ENCODE measurements around the gene KREMEN1.

DNA sequence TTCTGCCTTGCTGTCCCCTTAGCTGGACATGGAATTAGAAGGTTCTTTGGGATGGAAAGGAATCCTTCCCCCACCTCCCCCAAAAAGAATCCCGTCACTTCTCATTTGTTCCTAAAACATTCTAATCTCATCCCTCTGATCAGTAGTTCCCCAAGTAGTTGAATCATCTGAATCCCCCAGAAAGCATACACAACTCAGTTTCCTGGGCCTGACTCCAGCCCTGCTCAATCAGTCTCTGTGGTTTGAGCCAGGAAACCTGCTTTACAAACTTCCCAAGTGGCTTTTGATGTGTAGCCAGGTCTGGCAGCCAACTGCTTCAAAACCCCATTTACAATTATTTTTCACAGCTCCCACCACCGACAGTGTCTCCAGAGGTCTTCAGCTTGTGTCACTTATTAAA is 31.4 kb upstream of the KREMEN1 start:
- TF ChIP-seq EZH2 (IDR thresholded peaks at IDR 0.05; ENCODE audit: borderline replicate concordance, low read depth, low read length, severe bottlenecking) = no peak
- TF ChIP-seq, protein P1, sequence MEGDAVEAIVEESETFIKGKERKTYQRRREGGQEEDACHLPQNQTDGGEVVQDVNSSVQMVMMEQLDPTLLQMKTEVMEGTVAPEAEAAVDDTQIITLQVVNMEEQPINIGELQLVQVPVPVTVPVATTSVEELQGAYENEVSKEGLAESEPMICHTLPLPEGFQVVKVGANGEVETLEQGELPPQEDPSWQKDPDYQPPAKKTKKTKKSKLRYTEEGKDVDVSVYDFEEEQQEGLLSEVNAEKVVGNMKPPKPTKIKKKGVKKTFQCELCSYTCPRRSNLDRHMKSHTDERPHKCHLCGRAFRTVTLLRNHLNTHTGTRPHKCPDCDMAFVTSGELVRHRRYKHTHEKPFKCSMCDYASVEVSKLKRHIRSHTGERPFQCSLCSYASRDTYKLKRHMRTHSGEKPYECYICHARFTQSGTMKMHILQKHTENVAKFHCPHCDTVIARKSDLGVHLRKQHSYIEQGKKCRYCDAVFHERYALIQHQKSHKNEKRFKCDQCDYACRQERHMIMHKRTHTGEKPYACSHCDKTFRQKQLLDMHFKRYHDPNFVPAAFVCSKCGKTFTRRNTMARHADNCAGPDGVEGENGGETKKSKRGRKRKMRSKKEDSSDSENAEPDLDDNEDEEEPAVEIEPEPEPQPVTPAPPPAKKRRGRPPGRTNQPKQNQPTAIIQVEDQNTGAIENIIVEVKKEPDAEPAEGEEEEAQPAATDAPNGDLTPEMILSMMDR (IDR thresholded peaks at IDR 0.05; ENCODE audit: borderline replicate concordance, extremely low read depth, low read length, poor library complexity, severe bottlenecking) = no peak

Measured in DND-41 (cell line).